Retinal pigment epithelial cell (primary cell): ENCODE data around the gene PTPRT.
A peak's percentile ranks its signal among the peaks of the same experiment; 100 is the strongest.

ENCODE experiments used
- DNase-seq: peaks from one replicate; pipeline ENCODE4 v3.0.0-alpha.2; 2010; ENCODE audit warnings: low read depth
- H3K4me3 ChIP-seq: 2 replicates; pipeline ENCODE4 v1.5.1; 2011; ENCODE audit warnings: mild to moderate bottlenecking, low read length, control low read depth, moderate library complexity
- TF ChIP-seq, protein P1 (sequence below): conservative IDR thresholded peaks from 2 replicates; pipeline ENCODE4 v1.5.1; 2011; ENCODE audit warnings: low read depth, low read length, control low read depth, inconsistent platforms

Gene PTPRT

DNA sequence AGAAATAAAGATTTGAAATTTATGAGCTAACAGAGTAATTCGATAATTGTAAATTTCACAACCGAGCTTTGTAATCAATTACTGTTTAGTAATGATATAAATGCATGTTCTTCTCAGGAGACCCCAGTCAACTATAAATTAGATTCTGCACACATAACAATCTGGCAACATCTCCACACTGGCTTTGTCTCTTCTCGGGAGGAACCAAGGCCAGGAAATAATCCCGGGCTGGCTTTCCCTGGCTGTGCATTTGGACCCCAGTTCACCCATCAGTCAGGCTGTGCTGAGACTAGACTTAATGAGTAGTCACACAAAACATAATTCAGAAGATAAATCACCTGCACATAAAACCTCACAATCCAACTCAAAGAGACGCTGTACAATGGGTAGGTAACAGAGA, 65.5 kb downstream of the PTPRT start:
- no peak for DNase-seq
- TF ChIP-seq, protein P1, sequence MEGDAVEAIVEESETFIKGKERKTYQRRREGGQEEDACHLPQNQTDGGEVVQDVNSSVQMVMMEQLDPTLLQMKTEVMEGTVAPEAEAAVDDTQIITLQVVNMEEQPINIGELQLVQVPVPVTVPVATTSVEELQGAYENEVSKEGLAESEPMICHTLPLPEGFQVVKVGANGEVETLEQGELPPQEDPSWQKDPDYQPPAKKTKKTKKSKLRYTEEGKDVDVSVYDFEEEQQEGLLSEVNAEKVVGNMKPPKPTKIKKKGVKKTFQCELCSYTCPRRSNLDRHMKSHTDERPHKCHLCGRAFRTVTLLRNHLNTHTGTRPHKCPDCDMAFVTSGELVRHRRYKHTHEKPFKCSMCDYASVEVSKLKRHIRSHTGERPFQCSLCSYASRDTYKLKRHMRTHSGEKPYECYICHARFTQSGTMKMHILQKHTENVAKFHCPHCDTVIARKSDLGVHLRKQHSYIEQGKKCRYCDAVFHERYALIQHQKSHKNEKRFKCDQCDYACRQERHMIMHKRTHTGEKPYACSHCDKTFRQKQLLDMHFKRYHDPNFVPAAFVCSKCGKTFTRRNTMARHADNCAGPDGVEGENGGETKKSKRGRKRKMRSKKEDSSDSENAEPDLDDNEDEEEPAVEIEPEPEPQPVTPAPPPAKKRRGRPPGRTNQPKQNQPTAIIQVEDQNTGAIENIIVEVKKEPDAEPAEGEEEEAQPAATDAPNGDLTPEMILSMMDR, result no peak
- H3K4me3 ChIP-seq, result no peak overlapping the region

DNA sequence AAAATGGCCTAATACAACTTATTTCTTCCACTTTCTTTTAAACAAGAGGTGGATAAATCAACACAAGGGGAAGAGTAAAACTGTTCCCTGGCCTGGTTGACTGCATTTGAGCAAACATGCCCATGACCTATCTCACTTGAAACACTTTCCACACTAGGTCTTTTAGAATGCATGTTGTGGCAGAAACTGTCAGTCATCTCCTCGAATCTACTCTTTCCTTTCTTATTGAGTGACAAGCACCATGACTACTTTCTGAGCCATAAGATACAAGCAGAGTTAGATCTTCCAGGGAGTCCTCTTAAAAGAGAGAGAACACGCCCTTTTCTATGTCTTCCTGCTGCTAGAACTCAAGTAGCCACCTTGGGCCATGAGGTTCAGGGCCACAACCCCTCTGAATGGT, 66.5 kb downstream of the PTPRT start:
- no peak overlapping the region for H3K4me3 ChIP-seq
- DNase-seq, result no peak
- TF ChIP-seq, protein P1, result no peak

DNA sequence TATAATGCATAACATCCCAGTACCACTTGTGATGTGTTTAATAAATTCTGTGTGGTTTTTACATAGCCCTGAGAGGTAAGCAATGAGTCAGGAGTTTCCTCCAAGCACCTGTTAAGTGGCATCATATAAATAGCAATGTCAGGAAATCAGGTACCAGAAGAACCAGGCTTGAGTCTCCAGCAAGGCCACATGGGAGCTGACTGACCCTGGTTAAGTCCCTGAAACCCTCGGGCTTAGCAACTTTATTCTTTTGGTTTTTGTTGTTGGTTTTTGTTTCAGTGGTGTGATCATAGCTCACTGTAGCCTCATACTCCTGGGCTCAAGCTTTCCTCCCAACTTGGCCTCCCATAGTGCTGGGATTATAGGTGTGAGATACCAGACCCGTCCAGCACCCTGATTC, 70.0 kb downstream of the PTPRT start:
- H3K4me3 ChIP-seq, result no peak overlapping the region
- no peak for DNase-seq
- TF ChIP-seq, protein P1, result no peak

DNA sequence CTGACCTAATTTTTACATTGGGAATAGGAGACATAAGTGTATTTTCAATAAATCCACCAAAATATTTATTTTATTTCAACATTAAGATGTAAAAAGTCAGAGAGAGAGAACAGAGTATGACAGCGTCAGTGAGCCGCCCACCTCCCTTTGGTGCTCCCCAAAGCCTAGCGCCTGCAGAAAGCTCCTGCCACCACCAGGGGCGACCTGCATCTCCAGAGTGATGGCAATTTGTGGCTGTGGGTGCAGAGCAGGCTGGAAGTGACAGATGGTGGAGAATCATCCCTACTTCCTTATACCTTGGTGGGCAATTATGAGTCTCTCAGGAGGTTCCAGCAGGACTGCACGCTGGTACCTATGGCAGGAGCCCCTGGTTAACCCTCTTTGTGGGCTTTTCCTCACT, 87.3 kb downstream of the PTPRT start:
- no peak overlapping the region for H3K4me3 ChIP-seq
- TF ChIP-seq, protein P1, result peak; percentile 6
- DNase-seq, result no peak

DNA sequence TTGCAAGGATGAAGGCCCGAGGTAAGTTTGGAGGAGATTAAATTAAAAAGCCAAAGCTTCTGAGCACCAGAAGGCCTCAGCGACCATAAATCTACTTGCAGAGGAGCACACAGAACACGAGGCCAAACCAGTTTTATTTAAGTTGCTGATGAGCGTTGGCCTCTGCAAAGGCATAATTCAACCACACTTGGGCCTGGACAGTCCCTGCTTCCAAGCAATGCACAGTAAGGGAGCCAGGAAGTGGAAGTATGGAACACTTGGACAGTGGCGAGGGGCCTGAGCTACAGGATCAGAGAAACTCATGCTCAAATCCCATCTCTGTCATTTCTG, 92.8 kb downstream of the PTPRT start:
- no peak for DNase-seq
- no peak overlapping the region for H3K4me3 ChIP-seq
- TF ChIP-seq, protein P1, result no peak

DNA sequence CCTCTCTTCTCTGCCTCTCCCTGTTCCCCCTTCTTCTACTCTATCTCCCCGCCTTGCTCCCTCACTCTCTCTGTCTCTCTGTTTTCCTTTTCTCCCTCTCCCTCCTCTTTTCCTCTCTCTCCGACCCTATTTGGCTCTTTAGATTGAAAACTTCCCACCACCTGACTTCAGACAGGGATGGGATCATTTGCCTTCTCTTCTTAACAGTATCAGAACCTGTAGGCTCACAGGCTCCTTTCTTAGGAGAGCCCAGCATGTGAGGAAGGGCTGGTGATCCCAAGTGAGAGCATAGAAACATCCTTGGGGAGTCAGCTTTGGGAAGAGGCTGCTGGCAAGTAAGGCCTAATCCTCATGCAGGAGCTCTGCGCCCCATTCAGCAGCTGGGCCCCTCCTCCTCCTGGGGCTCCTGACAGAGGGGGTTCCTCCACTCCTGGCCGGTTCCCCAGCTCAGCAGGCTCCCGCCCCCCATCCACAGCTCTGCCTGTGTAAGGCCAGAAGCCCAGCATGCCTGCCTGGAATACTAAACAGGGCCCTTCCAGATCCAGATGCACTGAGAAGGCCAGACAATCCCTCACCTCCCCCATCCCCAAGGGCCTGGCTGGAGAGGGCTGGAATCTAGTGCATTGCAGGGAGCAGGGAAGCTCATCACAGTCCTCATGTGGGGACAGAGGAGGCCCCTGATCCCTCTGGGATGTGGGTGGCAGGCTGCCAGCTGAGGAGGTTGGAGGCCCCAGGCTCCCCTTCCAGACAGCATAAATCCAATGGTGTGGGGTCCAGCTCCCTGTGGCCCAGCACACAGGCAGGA, 93.4 kb downstream of the PTPRT start:
- no peak overlapping the region for H3K4me3 ChIP-seq
- TF ChIP-seq, protein P1, result no peak
- DNase-seq, result no peak

DNA sequence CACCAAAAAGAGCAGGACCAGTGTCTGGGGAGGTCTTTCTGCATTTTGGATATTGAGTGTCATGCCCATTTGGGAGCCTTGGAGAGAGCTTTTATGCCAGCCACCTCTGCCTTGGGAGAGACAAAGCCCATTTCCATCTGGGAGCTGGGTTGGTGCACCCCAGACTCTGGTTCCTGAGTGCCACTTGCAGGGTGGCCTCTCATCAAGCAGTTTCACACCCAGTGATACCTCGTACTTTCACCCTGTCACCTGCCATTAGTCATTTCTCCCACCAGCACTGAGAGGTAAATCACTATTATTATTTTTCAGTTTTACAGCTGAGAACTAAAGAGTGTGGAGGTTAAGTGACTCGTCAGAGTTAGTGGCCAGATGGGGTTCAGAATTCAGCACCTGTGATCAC, 94.7 kb downstream of the PTPRT start:
- no peak overlapping the region for H3K4me3 ChIP-seq
- DNase-seq, result no peak
- TF ChIP-seq, protein P1, result no peak
